Karpas-422 (cell line): ENCODE measurements around the gene ZBTB38. TPM values are rescaled to one million over a fixed set of nuclear protein-coding genes. Genes with fewer than 3 reads are reported as not detected.

Source experiments
- DNase-seq: peaks from one replicate; pipeline ENCODE4 v3.0.0-alpha.2; 2015
- H2AFZ ChIP-seq: fragments of 200-600 bp; sonication (generic); 2 replicates; pipeline ENCODE4 v1.6.1; 2014; ENCODE audit warnings: antibody characterized with exemption, low read length, mixed read lengths
- H3K27ac ChIP-seq: fragments of 200-600 bp; sonication (generic); 2 replicates; pipeline ENCODE4 v1.5.1; 2014; ENCODE audit warnings: mild to moderate bottlenecking, low read length, moderate library complexity
- H3K27me3 ChIP-seq: fragments of 200-600 bp; sonication (generic); 2 replicates; pipeline ENCODE4 v1.6.1; 2014; ENCODE audit warnings: low read length, mixed read lengths
- H3K36me3 ChIP-seq: fragments of 200-600 bp; sonication (generic); 2 replicates; pipeline ENCODE4 v1.6.1; 2014; ENCODE audit warnings: low read length, mixed read lengths; ENCODE audit not compliant: insufficient read depth
- H3K4me1 ChIP-seq: fragments of 200-600 bp; sonication (generic); 2 replicates; pipeline ENCODE4 v1.6.1; 2014; ENCODE audit warnings: mild to moderate bottlenecking, low read length, mixed read lengths
- H3K4me2 ChIP-seq: fragments of 200-600 bp; sonication (generic); 2 replicates; pipeline ENCODE4 v1.6.1; 2014; ENCODE audit warnings: low read length, low read depth, mild to moderate bottlenecking; ENCODE audit not compliant: poor library complexity, severe bottlenecking
- H3K4me3 ChIP-seq: fragments of 200-600 bp; sonication (generic); 2 replicates; pipeline ENCODE4 v1.5.1; 2014; ENCODE audit warnings: mild to moderate bottlenecking, antibody characterized with exemption, low read length, mixed read lengths
- H3K79me2 ChIP-seq: fragments of 200-600 bp; sonication (generic); 2 replicates; pipeline ENCODE4 v1.6.1; 2014; ENCODE audit warnings: mild to moderate bottlenecking, low read length, mixed read lengths
- H3K9ac ChIP-seq: fragments of 200-600 bp; sonication (generic); 2 replicates; pipeline ENCODE4 v1.6.0; 2014; ENCODE audit warnings: low read length
- H3K9me2 ChIP-seq: fragments of 200-600 bp; sonication (generic), shearing (Covaris generic); replicated peaks from 2 replicates; pipeline ENCODE4 v1.6.0; 2014; ENCODE audit warnings: mild to moderate bottlenecking, low read length, moderate library complexity; ENCODE audit not compliant: insufficient read depth
- H3K9me3 ChIP-seq: fragments of 300-700, 200-600 bp; sonication (generic); 2 replicates; pipeline ENCODE4 v1.6.1; 2014; ENCODE audit warnings: low read length, mixed read lengths
- H4K20me1 ChIP-seq: fragments of 200-600 bp; sonication (generic); 2 replicates; pipeline ENCODE4 v1.6.1; 2014; ENCODE audit warnings: mild to moderate bottlenecking, antibody characterized with exemption, low read length, low read depth; ENCODE audit not compliant: insufficient read depth
- total RNA-seq: library from RNA; depleted of rRNA; stranded (reverse); fragments of >200 nt; shearing (Covaris generic); gene quantifications from 2 replicates; pipeline ENCODE4 v1.2.3, GENCODE V29; 2014; ENCODE audit warnings: low replicate concordance

Gene ZBTB38
- total RNA-seq, 1 experiment from 2014 or later = 38.0 TPM

GRCh38 chr3:141402476-141403171, 34.3 kb downstream of the ZBTB38 start:
- Histone ChIP-seq H3K9ac (peak overlapping the region; percentile 83), H3K27ac (no peak overlapping the region), H3K4me2 (peak overlapping the region; percentile 76), H3K9me2 (no peaks in the 10 kb centered on the region), H2AFZ (peak overlapping the region; percentile 91), H3K36me3 (peaks cover 10% of the 10 kb centered on the region; the same call in 1 of the 2 replicates), H3K4me1 (peaks cover 13% of the 10 kb centered on the region), H3K4me3 (peak overlapping the region; percentile 82), H3K27me3 (no peaks in the 10 kb centered on the region), H4K20me1 (no peaks in the 10 kb centered on the region), H3K9me3 (no peaks in the 10 kb centered on the region), H3K79me2 (no peaks in the 10 kb centered on the region)
- peak; percentile 65 for DNase-seq

GRCh38 chr3:141403576-141403975, 35.3 kb downstream of the ZBTB38 start:
- peaks cover 13% of the 10 kb centered on the region for H3K4me1 ChIP-seq
- H2AFZ ChIP-seq = no peak overlapping the region
- peaks cover 10% of the 10 kb centered on the region; the same call in 1 of the 2 replicates for H3K36me3 ChIP-seq
- no peaks in the 10 kb centered on the region for H3K9me2 ChIP-seq
- H3K27ac ChIP-seq = no peak overlapping the region
- H3K79me2 ChIP-seq = no peaks in the 10 kb centered on the region
- no peaks in the 10 kb centered on the region for H3K9me3 ChIP-seq
- H3K9ac ChIP-seq = peak overlapping the region; percentile 83; the same call in 1 of the 2 replicates
- H4K20me1 ChIP-seq = no peaks in the 10 kb centered on the region
- no peaks in the 10 kb centered on the region for H3K27me3 ChIP-seq
- no peak for DNase-seq
- H3K4me2 ChIP-seq = peak overlapping the region; percentile 76
- H3K4me3 ChIP-seq = peak overlapping the region; percentile 82; the same call in 1 of the 2 replicates

- Histone ChIP-seq H3K4me1 (peaks cover 13% of the 10 kb centered on the region), H3K4me2 (no peak overlapping the region), H3K27ac (no peak overlapping the region), H3K9ac (no peak overlapping the region), H3K36me3 (peaks cover 10% of the 10 kb centered on the region; the same call in 1 of the 2 replicates), H4K20me1 (no peaks in the 10 kb centered on the region), H2AFZ (no peak overlapping the region), H3K9me2 (no peaks in the 10 kb centered on the region), H3K4me3 (no peak overlapping the region), H3K9me3 (no peaks in the 10 kb centered on the region), H3K27me3 (no peaks in the 10 kb centered on the region), H3K79me2 (no peaks in the 10 kb centered on the region)
- no peak for DNase-seq
These were observed 36.7 kb downstream of the ZBTB38 start for GRCh38 chr3:141405025-141405424.

GRCh38 chr3:141405591-141405990, 37.3 kb downstream of the ZBTB38 start:
- H4K20me1 ChIP-seq = no peaks in the 10 kb centered on the region
- no peaks in the 10 kb centered on the region for H3K9me2 ChIP-seq
- no peak overlapping the region for H3K4me2 ChIP-seq
- H3K9ac ChIP-seq = no peak overlapping the region
- no peaks in the 10 kb centered on the region for H3K9me3 ChIP-seq
- H3K4me3 ChIP-seq = no peak overlapping the region
- no peaks in the 10 kb centered on the region for H3K27me3 ChIP-seq
- H3K36me3 ChIP-seq = peaks cover 10% of the 10 kb centered on the region; the same call in 1 of the 2 replicates
- H2AFZ ChIP-seq = no peak overlapping the region
- H3K79me2 ChIP-seq = no peaks in the 10 kb centered on the region
- no peak overlapping the region for H3K27ac ChIP-seq
- H3K4me1 ChIP-seq = peaks cover 13% of the 10 kb centered on the region
- no peak for DNase-seq

- peaks cover 10% of the 10 kb centered on the region; the same call in 1 of the 2 replicates for H3K36me3 ChIP-seq
- H3K4me1 ChIP-seq = peaks cover 16% of the 10 kb centered on the region
- no peak overlapping the region for H3K4me2 ChIP-seq
- H3K9ac ChIP-seq = no peak overlapping the region
- H3K9me2 ChIP-seq = no peaks in the 10 kb centered on the region
- H3K4me3 ChIP-seq = no peak overlapping the region
- no peaks in the 10 kb centered on the region for H4K20me1 ChIP-seq
- no peak for DNase-seq
- no peaks in the 10 kb centered on the region for H3K79me2 ChIP-seq
- H3K27ac ChIP-seq = no peak overlapping the region
- no peaks in the 10 kb centered on the region for H3K27me3 ChIP-seq
- H2AFZ ChIP-seq = no peak overlapping the region
- no peaks in the 10 kb centered on the region for H3K9me3 ChIP-seq
These were observed 38.0 kb downstream of the ZBTB38 start for GRCh38 chr3:141406265-141406664.

GRCh38 chr3:141407047-141407446, 38.7 kb downstream of the ZBTB38 start:
- no peak overlapping the region for H3K9ac ChIP-seq
- peaks cover 10% of the 10 kb centered on the region; the same call in 1 of the 2 replicates for H3K36me3 ChIP-seq
- DNase-seq = no peak
- H3K27ac ChIP-seq = no peak overlapping the region
- no peaks in the 10 kb centered on the region for H4K20me1 ChIP-seq
- H3K27me3 ChIP-seq = no peaks in the 10 kb centered on the region
- H2AFZ ChIP-seq = no peak overlapping the region
- no peaks in the 10 kb centered on the region for H3K9me3 ChIP-seq
- H3K4me3 ChIP-seq = no peak overlapping the region
- H3K4me2 ChIP-seq = no peak overlapping the region
- H3K79me2 ChIP-seq = no peaks in the 10 kb centered on the region
- H3K9me2 ChIP-seq = no peaks in the 10 kb centered on the region
- H3K4me1 ChIP-seq = peaks cover 18% of the 10 kb centered on the region

- no peaks in the 10 kb centered on the region for H3K27me3 ChIP-seq
- H2AFZ ChIP-seq = no peak overlapping the region
- no peaks in the 10 kb centered on the region for H4K20me1 ChIP-seq
- H3K79me2 ChIP-seq = no peaks in the 10 kb centered on the region
- no peak overlapping the region for H3K4me2 ChIP-seq
- no peaks in the 10 kb centered on the region for H3K9me2 ChIP-seq
- no peak overlapping the region for H3K27ac ChIP-seq
- H3K9me3 ChIP-seq = no peaks in the 10 kb centered on the region
- H3K36me3 ChIP-seq = peaks cover 10% of the 10 kb centered on the region; the same call in 1 of the 2 replicates
- no peak overlapping the region for H3K9ac ChIP-seq
- H3K4me3 ChIP-seq = no peak overlapping the region
- H3K4me1 ChIP-seq = peaks cover 20% of the 10 kb centered on the region
- no peak for DNase-seq
These were observed 39.5 kb downstream of the ZBTB38 start for GRCh38 chr3:141407825-141408224.

GRCh38 chr3:141408596-141408995, 40.3 kb downstream of the ZBTB38 start:
- H3K27ac ChIP-seq = no peak overlapping the region
- H3K9me3 ChIP-seq = no peaks in the 10 kb centered on the region
- H3K4me1 ChIP-seq = peaks cover 12% of the 10 kb centered on the region
- no peak overlapping the region for H3K9ac ChIP-seq
- H3K9me2 ChIP-seq = no peaks in the 10 kb centered on the region
- no peak overlapping the region for H2AFZ ChIP-seq
- no peak for DNase-seq
- H4K20me1 ChIP-seq = no peaks in the 10 kb centered on the region
- H3K4me3 ChIP-seq = no peak overlapping the region
- H3K27me3 ChIP-seq = no peaks in the 10 kb centered on the region
- peaks cover 10% of the 10 kb centered on the region; the same call in 1 of the 2 replicates for H3K36me3 ChIP-seq
- H3K4me2 ChIP-seq = no peak overlapping the region
- no peaks in the 10 kb centered on the region for H3K79me2 ChIP-seq
